ENCODE data around the gene UVRAG.
"Not testable (repeated sequence)": the region's sequence is repeated elsewhere in the genome, so short reads cannot be mapped to it uniquely, and the experiment has no call there.

The UVRAG gene

GRCh38 chr11:75845324-75845723 lies 30.3 kb downstream of the UVRAG start:
- H3K4me3 ChIP-seq (ENCODE audit: control insufficient read depth, low read depth, low read length), result no peak overlapping the region
- TF ChIP-seq, protein P1, sequence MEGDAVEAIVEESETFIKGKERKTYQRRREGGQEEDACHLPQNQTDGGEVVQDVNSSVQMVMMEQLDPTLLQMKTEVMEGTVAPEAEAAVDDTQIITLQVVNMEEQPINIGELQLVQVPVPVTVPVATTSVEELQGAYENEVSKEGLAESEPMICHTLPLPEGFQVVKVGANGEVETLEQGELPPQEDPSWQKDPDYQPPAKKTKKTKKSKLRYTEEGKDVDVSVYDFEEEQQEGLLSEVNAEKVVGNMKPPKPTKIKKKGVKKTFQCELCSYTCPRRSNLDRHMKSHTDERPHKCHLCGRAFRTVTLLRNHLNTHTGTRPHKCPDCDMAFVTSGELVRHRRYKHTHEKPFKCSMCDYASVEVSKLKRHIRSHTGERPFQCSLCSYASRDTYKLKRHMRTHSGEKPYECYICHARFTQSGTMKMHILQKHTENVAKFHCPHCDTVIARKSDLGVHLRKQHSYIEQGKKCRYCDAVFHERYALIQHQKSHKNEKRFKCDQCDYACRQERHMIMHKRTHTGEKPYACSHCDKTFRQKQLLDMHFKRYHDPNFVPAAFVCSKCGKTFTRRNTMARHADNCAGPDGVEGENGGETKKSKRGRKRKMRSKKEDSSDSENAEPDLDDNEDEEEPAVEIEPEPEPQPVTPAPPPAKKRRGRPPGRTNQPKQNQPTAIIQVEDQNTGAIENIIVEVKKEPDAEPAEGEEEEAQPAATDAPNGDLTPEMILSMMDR (IDR thresholded peaks at IDR 0.05; ENCODE audit: control insufficient read depth, insufficient read depth, low read depth, low read length, missing control alignments), result no peak
- no peak for DNase-seq (ENCODE audit: low read depth)

GRCh38 chr11:75849894-75850293 lies 34.9 kb downstream of the UVRAG start:
- TF ChIP-seq, protein P1 (IDR thresholded peaks at IDR 0.05; ENCODE audit: control insufficient read depth, insufficient read depth, low read depth, low read length, missing control alignments), result no peak
- H3K4me3 ChIP-seq (ENCODE audit: control insufficient read depth, low read depth, low read length), result no peak overlapping the region
- DNase-seq (ENCODE audit: low read depth), result no peak

DNA sequence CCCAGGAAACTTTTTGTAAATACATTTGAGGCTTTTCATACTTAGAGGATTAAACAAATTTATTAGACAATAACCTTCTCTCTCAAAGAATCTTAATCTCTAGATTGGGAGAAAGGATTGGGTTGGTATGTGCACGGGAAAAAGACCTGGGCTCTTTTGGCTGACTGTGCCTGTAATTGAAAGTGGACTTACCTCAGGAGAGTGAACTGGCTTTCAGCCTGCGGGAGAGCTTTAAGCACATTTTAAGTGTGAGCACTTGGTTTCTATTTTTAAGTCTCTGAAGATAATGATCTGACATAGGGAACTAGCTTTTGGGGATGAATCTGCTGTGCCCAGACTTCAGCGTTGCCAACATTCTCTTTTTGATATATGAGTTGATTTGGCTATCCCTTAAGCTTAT lies 35.8 kb downstream of the UVRAG start:
- DNase-seq (ENCODE audit: low read depth), result no peak
- no peak overlapping the region for H3K4me3 ChIP-seq (ENCODE audit: control insufficient read depth, low read depth, low read length)
- TF ChIP-seq, protein P1 (IDR thresholded peaks at IDR 0.05; ENCODE audit: control insufficient read depth, insufficient read depth, low read depth, low read length, missing control alignments), result no peak

DNA sequence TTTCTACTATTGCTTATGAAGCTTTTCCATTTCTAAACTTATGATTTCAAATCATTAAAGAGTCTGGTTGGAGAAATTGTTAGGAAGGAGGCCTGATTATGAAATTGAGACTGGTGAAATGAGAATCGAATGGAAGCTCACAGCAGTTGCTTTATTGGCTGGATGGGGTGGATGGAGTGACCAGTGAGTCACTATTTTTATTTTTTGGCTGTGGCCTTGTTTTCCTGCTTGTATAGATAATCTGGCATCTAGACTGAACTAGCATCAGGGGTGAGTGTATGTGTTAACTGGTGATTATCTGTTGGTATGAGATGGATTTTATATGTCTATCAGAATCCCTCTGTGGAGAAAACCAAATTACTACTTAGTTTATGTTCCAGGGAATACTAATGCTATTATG lies 36.2 kb downstream of the UVRAG start:
- H3K4me3 ChIP-seq (ENCODE audit: control insufficient read depth, low read depth, low read length), result no peak overlapping the region
- TF ChIP-seq, protein P1 (IDR thresholded peaks at IDR 0.05; ENCODE audit: control insufficient read depth, insufficient read depth, low read depth, low read length, missing control alignments), result no peak
- peak; percentile 18 for DNase-seq (ENCODE audit: low read depth)

GRCh38 chr11:75852406-75853017 lies 37.5 kb downstream of the UVRAG start:
- no peak for DNase-seq (ENCODE audit: low read depth)
- TF ChIP-seq, protein P1 (IDR thresholded peaks at IDR 0.05; ENCODE audit: control insufficient read depth, insufficient read depth, low read depth, low read length, missing control alignments), result no peak
- H3K4me3 ChIP-seq (ENCODE audit: control insufficient read depth, low read depth, low read length), result no peak overlapping the region

DNA sequence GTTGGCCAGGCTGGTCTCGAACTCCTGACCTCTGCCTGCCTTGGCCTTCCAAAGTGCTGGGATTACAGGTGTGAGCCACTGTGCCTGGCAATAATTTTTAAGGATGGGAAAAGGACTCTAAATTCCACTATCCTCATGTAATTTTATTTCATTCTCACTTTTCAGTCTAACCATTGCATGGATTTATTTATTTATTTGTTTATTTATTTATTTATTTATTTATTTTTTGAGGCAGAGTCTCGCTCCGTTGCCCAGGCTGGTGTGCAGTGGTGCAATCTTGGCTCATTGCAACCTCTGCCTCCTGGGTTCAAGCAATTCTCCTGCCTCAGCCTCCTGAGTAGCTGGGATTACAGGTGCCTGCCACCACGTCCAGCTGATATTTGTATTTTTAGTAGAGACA lies 38.6 kb downstream of the UVRAG start:
- DNase-seq (ENCODE audit: low read depth); H3K4me3 ChIP-seq (ENCODE audit: control insufficient read depth, low read depth, low read length): not testable (repeated sequence)

DNA sequence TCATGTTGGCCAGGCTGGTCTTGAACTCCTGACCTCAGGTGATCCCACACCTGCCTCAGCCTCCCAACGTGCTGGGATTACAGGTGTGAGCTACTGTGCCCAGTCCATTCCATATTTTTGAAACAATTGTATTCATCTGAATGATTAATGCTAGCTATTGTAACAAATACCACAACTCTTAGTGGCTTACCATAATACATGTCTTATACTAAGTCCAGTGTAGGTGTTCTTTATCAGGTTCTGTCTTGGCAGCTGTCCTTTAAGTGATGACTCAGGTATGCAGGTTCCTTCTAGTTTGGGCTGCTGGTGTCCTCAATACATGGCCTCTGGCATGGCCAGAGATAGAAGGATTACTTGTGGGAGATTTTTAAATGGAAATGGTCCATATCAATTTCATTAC lies 39.0 kb downstream of the UVRAG start:
- TF ChIP-seq, protein P1 (IDR thresholded peaks at IDR 0.05; ENCODE audit: control insufficient read depth, insufficient read depth, low read depth, low read length, missing control alignments), result no peak
- no peak for DNase-seq (ENCODE audit: low read depth)
- H3K4me3 ChIP-seq (ENCODE audit: control insufficient read depth, low read depth, low read length), result no peak overlapping the region

Measured in AG09309 (cell line).